Stomach (tissue), 4 donors: ENCODE data around the gene MYPN.

Experiments used
- CTCF ChIP-seq, 7 experiments: fragments of 450-650 bp in 4 of 7; fragments of 200-600 bp in 3 of 7; sonication (generic) in 3 of 7; IDR thresholded peaks; one replicate each; pipeline ENCODE4 v1.5.1; 2016 to 2019; ENCODE audit warnings: antibody characterized with exemption in 7 of 7, control low read depth in 2 of 7, mild to moderate bottlenecking in 1 of 7
- POLR2A ChIP-seq, 4 donors: fragments of 450-650 bp; IDR thresholded peaks; one replicate each; pipeline ENCODE4 v1.6.1; 2016; ENCODE audit warnings: antibody characterized with exemption in 4 of 4, control low read depth in 2 of 4, mild to moderate bottlenecking in 1 of 4, moderate library complexity in 1 of 4

GRCh38 chr10:68237173-68237572 is 127.9 kb downstream of the MYPN start:
- TF ChIP-seq CTCF (IDR thresholded peaks at IDR 0.05) (no peak), POLR2A (IDR thresholded peaks at IDR 0.05) (no peak)
